ENCODE results near the gene FRMD4B.

Gene FRMD4B

DNA sequence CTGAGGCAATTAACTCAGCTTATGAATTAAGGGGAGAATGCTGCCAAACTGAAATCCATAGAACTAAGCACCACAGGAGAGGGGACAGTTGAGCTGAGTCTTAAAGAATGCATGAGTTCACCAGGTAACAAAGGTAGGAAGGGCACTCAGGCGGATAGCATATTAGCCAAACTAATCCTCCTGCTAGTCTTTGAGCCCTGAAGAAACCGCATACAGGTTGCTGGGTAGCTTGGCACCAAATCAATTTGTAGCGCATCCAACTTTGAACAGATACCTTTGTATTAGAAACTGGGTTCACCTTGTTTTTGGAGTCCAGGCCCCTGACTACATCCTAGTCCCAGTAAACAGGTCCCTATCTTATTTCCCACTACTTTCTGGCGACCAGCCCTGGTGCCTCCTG, 93.7 kb downstream of the FRMD4B start:
- H3K79me2 ChIP-seq: no peaks in the 10 kb centered on the region
- no peaks in the 10 kb centered on the region for H3K27me3 ChIP-seq (ENCODE audit: control insufficient read depth, insufficient read depth, low read length)
- H3K4me3 ChIP-seq (ENCODE audit: low read depth, low read length): no peak overlapping the region
- H3K4me2 ChIP-seq (ENCODE audit: low read length): no peak overlapping the region
- TF ChIP-seq CTCF (IDR thresholded peaks at IDR 0.05): no peak
- H3K27ac ChIP-seq: no peak overlapping the region
- peaks cover 6% of the 10 kb centered on the region for H3K4me1 ChIP-seq
- H3K9me3 ChIP-seq (ENCODE audit: control insufficient read depth, low read length): no peaks in the 10 kb centered on the region
- H3K36me3 ChIP-seq (ENCODE audit: control insufficient read depth, insufficient read depth, low read length): no peaks in the 10 kb centered on the region
- no peak overlapping the region for H2AFZ ChIP-seq
- H3K9ac ChIP-seq: no peak overlapping the region

GRCh38 chr3:69290430-69290829, 95.5 kb downstream of the FRMD4B start:
- Histone ChIP-seq H3K9ac (no peak overlapping the region), H3K27me3 (ENCODE audit: control insufficient read depth, insufficient read depth, low read length) (no peaks in the 10 kb centered on the region), H3K79me2 (no peaks in the 10 kb centered on the region), H3K4me3 (ENCODE audit: low read depth, low read length) (no peak overlapping the region), H3K4me2 (ENCODE audit: low read length) (no peak overlapping the region), H3K27ac (no peak overlapping the region), H2AFZ (no peak overlapping the region), H3K36me3 (ENCODE audit: control insufficient read depth, insufficient read depth, low read length) (no peaks in the 10 kb centered on the region), H3K9me3 (ENCODE audit: control insufficient read depth, low read length) (no peaks in the 10 kb centered on the region), H3K4me1 (peaks cover 6% of the 10 kb centered on the region)
- TF ChIP-seq CTCF (IDR thresholded peaks at IDR 0.05): no peak

- H2AFZ ChIP-seq: no peak overlapping the region
- H3K9me3 ChIP-seq (ENCODE audit: control insufficient read depth, low read length): no peaks in the 10 kb centered on the region
- no peaks in the 10 kb centered on the region for H3K27me3 ChIP-seq (ENCODE audit: control insufficient read depth, insufficient read depth, low read length)
- no peak overlapping the region for H3K4me3 ChIP-seq (ENCODE audit: low read depth, low read length)
- no peak overlapping the region for H3K4me2 ChIP-seq (ENCODE audit: low read length)
- no peaks in the 10 kb centered on the region for H3K79me2 ChIP-seq
- H3K27ac ChIP-seq: no peak overlapping the region
- no peak overlapping the region for H3K9ac ChIP-seq
- peaks cover 6% of the 10 kb centered on the region for H3K4me1 ChIP-seq
- H3K36me3 ChIP-seq (ENCODE audit: control insufficient read depth, insufficient read depth, low read length): no peaks in the 10 kb centered on the region
- no peak for TF ChIP-seq CTCF (IDR thresholded peaks at IDR 0.05)
Observed at GRCh38 chr3:69290006-69290405, 95.9 kb downstream of the FRMD4B start.

DNA sequence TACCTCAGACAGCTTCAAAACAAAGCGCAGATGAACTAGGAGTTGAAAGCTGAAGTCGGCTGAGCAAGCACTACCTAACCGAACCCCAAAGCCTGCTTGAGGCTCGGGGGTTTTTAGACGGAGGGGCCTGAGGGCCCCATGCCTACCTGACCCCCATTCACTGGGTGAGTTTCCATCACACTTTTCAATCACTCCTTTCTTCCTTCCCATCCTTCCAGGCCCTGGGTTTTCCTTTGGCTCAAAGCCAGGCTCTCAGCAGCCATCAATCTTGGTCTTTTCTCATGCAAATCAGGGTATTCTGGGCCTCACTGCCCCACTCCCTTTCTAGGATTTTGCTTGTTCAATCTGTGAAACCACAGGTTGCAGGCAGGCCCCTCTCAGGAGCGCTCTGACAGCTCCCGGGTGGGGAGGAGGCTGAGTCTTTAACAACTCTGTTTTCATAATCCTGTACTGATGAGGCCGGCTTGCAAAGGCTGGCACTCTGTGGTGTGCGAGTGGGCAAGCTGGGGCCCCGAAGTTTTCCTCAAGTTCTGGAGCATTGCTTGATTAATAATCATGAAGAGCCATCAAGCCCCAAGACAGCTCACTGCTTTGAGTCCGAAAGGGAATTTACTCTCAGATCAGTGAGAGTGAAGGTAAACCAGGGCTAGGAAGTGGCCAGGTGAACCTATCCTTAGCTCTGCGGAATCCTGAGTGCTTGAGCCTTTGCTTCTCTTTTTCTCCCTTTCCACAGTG, 97.6 kb downstream of the FRMD4B start:
- H3K36me3 ChIP-seq (ENCODE audit: control insufficient read depth, insufficient read depth, low read length): no peaks in the 10 kb centered on the region
- peak overlapping the region; percentile 29 for H3K4me2 ChIP-seq (ENCODE audit: low read length)
- peak overlapping the region; percentile 8 for H3K27ac ChIP-seq
- H2AFZ ChIP-seq: peak overlapping the region; percentile 58
- no peak for TF ChIP-seq CTCF (IDR thresholded peaks at IDR 0.05)
- H3K27me3 ChIP-seq (ENCODE audit: control insufficient read depth, insufficient read depth, low read length): no peaks in the 10 kb centered on the region
- no peak overlapping the region for H3K9ac ChIP-seq
- peaks cover 6% of the 10 kb centered on the region for H3K4me1 ChIP-seq
- H3K9me3 ChIP-seq (ENCODE audit: control insufficient read depth, low read length): no peaks in the 10 kb centered on the region
- no peak overlapping the region for H3K4me3 ChIP-seq (ENCODE audit: low read depth, low read length)
- no peaks in the 10 kb centered on the region for H3K79me2 ChIP-seq
